ENCODE data around the gene ADGRG7. TPM values are rescaled to one million over a fixed set of nuclear protein-coding genes. Genes with fewer than 3 reads are reported as not detected.
A peak's percentile ranks its signal among the peaks of the same experiment; 100 is the strongest.

Gene ADGRG7
- total and polyA plus RNA-seq, 2 of the 13 experiments (the other 11 are each of a cell fraction or from before 2014, with no cell fraction given): not detected

DNA sequence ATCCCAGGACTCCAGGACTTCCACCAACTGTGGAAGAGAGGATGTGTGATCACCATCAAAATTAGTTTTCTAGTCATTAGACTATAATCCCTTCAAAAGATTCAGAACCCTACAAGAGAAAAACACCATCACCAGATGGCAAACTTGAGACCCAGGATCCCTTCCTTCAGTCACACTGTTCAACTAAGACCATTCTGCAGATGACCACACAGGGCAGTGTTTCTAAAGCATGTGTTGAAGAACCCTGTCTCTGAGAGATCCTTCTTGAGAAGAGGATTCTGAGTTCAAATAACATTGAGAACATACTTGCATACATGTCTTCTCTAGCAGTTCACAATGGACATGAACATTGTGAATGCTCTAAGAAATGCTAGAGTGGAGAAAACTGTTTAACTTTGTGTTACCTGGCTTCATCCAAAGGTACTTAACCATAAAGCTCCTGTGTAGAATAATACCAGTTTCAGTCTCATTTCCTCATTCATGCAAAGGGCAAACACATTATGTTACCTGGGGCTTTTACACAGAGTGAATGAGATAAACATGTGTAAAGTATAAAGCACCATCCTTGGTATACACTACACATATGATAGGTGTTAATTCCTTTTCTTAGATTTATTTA, 2.4 kb upstream of the ADGRG7 start:
- H3K9me3 ChIP-seq (ENCODE audit: low read length): no peaks in the 10 kb centered on the region
- ATAC-seq: peak; percentile 42; the same call in 1 of the 3 replicates
- no peak overlapping the region for H3K27ac ChIP-seq (ENCODE audit: extremely low read length, insufficient read depth, low read length)
- intact Hi-C loops (cut with micrococcal nuclease; ENCODE audit: unreplicated experiment): no loop called here
- H3K4me2 ChIP-seq (ENCODE audit: low read depth, low read length): no peak overlapping the region
- no TSS peak for BruUV-seq (replicated peaks)
- in situ Hi-C loops (cut with HindIII; ENCODE audit: extremely low pct_ligation_motif_present, low pct_unique_long_range_greater_than_20kb): loop anchor here (25.0 kb wide), 1 partner anchor 105 kb away; the partner anchor contains the start of gene TFG
- H3K4me1 ChIP-seq (ENCODE audit: insufficient read depth, low read length): peaks cover 19% of the 10 kb centered on the region
- no peaks in the 10 kb centered on the region for H4K20me1 ChIP-seq (ENCODE audit: insufficient read depth, low read length)
- no peak overlapping the region for H3K9ac ChIP-seq (ENCODE audit: insufficient read depth, low read depth, low read length)
- TF ChIP-seq, protein P1, sequence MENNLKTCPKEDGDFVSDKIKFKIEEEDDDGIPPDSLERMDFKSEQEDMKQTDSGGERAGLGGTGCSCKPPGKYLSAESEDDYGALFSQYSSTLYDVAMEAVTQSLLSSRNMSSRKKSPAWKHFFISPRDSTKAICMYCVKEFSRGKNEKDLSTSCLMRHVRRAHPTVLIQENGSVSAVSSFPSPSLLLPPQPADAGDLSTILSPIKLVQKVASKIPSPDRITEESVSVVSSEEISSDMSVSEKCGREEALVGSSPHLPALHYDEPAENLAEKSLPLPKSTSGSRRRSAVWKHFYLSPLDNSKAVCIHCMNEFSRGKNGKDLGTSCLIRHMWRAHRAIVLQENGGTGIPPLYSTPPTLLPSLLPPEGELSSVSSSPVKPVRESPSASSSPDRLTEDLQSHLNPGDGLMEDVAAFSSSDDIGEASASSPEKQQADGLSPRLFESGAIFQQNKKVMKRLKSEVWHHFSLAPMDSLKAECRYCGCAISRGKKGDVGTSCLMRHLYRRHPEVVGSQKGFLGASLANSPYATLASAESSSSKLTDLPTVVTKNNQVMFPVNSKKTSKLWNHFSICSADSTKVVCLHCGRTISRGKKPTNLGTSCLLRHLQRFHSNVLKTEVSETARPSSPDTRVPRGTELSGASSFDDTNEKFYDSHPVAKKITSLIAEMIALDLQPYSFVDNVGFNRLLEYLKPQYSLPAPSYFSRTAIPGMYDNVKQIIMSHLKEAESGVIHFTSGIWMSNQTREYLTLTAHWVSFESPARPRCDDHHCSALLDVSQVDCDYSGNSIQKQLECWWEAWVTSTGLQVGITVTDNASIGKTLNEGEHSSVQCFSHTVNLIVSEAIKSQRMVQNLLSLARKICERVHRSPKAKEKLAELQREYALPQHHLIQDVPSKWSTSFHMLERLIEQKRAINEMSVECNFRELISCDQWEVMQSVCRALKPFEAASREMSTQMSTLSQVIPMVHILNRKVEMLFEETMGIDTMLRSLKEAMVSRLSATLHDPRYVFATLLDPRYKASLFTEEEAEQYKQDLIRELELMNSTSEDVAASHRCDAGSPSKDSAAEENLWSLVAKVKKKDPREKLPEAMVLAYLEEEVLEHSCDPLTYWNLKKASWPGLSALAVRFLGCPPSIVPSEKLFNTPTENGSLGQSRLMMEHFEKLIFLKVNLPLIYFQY (CRISPR knock-in tag; IDR thresholded peaks at IDR 0.05; ENCODE audit: borderline replicate concordance): no peak
- TF ChIP-seq STAG1 (CRISPR knock-in tag; IDR thresholded peaks at IDR 0.05): peak; percentile 4; the same call in 1 of the 2 replicates
- H3K36me3 ChIP-seq (replicated peaks in 1 of 2; ENCODE audit: control insufficient read depth in 1 of 2, insufficient read depth in 2 of 2, low read length in 2 of 2): no peaks in the 10 kb centered on the region
- no peaks in the 10 kb centered on the region for H3K79me2 ChIP-seq (ENCODE audit: insufficient read depth, low read length)
- ChIA-PET POLR2A (no interaction called here), CTCF (ENCODE audit: low intra/inter-chr PET ratio, low total read pairs) (no interaction called here)
- no peak overlapping the region for H2AFZ ChIP-seq (ENCODE audit: low read length)
- H3K4me3 ChIP-seq (replicated peaks in 1 of 3; ENCODE audit: insufficient read depth in 1 of 3, low read depth in 2 of 3, low read length in 3 of 3): no peak overlapping the region
- DNase-seq (ENCODE audit: low spot score): no peak
- no peaks in the 10 kb centered on the region for H3K27me3 ChIP-seq (ENCODE audit: control insufficient read depth in 1 of 2, insufficient read depth in 2 of 2, low read length in 2 of 2)
- no peak for FAIRE-seq

DNA sequence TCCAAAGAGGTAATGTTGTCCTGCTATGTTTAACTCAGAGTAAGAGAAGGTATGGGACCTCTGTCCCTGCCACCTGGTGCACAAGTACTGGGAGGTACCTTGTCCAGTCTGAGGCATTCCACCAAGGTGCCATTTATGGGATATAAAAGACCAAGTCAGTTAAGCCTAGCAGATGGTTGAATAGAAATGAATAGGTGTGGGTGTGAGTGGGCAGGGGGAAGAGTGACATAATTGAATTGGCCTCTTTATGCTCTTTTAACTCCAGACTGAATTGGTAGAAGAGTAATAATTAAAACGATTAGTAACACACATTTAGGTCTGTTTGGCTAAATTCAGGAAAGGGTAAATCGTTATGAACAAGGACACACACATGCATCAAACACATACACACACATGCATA, 562 bp downstream of the ADGRG7 start:
- no peak overlapping the region for H3K9ac ChIP-seq (ENCODE audit: insufficient read depth, low read depth, low read length)
- TF ChIP-seq FOSL1 (CRISPR knock-in tag; IDR thresholded peaks at IDR 0.05; ENCODE audit: borderline replicate concordance) (no peak), MTA3 (CRISPR knock-in tag; IDR thresholded peaks at IDR 0.05) (no peak), ZNF10 (CRISPR knock-in tag; IDR thresholded peaks at IDR 0.05; ENCODE audit: borderline replicate concordance, low read depth) (no peak), ZNF251 (CRISPR knock-in tag; IDR thresholded peaks at IDR 0.05) (no peak), ZNF615 (CRISPR knock-in tag; IDR thresholded peaks at IDR 0.05; ENCODE audit: borderline replicate concordance) (no peak), HNRNPUL1 (IDR thresholded peaks at IDR 0.05; ENCODE audit: low read depth, low read length) (no peak), ZNF331 (CRISPR knock-in tag; IDR thresholded peaks at IDR 0.05) (no peak), SRY (CRISPR knock-in tag; IDR thresholded peaks at IDR 0.05) (no peak)
- TF ChIP-seq, protein P2, sequence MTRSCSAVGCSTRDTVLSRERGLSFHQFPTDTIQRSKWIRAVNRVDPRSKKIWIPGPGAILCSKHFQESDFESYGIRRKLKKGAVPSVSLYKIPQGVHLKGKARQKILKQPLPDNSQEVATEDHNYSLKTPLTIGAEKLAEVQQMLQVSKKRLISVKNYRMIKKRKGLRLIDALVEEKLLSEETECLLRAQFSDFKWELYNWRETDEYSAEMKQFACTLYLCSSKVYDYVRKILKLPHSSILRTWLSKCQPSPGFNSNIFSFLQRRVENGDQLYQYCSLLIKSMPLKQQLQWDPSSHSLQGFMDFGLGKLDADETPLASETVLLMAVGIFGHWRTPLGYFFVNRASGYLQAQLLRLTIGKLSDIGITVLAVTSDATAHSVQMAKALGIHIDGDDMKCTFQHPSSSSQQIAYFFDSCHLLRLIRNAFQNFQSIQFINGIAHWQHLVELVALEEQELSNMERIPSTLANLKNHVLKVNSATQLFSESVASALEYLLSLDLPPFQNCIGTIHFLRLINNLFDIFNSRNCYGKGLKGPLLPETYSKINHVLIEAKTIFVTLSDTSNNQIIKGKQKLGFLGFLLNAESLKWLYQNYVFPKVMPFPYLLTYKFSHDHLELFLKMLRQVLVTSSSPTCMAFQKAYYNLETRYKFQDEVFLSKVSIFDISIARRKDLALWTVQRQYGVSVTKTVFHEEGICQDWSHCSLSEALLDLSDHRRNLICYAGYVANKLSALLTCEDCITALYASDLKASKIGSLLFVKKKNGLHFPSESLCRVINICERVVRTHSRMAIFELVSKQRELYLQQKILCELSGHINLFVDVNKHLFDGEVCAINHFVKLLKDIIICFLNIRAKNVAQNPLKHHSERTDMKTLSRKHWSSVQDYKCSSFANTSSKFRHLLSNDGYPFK (CRISPR knock-in tag; IDR thresholded peaks at IDR 0.05; ENCODE audit: borderline replicate concordance): no peak

More for the DNA sequence above, 562 bp downstream of the ADGRG7 start:
- ATAC-seq: no peak
- no peak for FAIRE-seq
- WGBS (ENCODE audit: low lambda C conversion rate): 19% methylated on average over 2 of the region's 2 CpGs
- Histone ChIP-seq H3K27me3 (ENCODE audit: control insufficient read depth in 1 of 2, insufficient read depth in 2 of 2, low read length in 2 of 2) (no peaks in the 10 kb centered on the region), H2AFZ (ENCODE audit: low read length) (no peak overlapping the region), H3K4me1 (ENCODE audit: insufficient read depth, low read length) (peaks cover 24% of the 10 kb centered on the region), H3K4me3 (replicated peaks in 1 of 3; ENCODE audit: insufficient read depth in 1 of 3, low read depth in 2 of 3, low read length in 3 of 3) (no peak overlapping the region), H3K27ac (ENCODE audit: extremely low read length, insufficient read depth, low read length) (no peak overlapping the region), H4K20me1 (ENCODE audit: insufficient read depth, low read length) (no peaks in the 10 kb centered on the region), H3K79me2 (ENCODE audit: insufficient read depth, low read length) (no peaks in the 10 kb centered on the region), H3K36me3 (replicated peaks in 1 of 2; ENCODE audit: control insufficient read depth in 1 of 2, insufficient read depth in 2 of 2, low read length in 2 of 2) (no peaks in the 10 kb centered on the region), H3K4me2 (ENCODE audit: low read depth, low read length) (no peak overlapping the region), H3K9me3 (ENCODE audit: low read length) (no peaks in the 10 kb centered on the region)
- intact Hi-C loops (cut with micrococcal nuclease; ENCODE audit: unreplicated experiment): no loop called here
- in situ Hi-C loops (cut with HindIII; ENCODE audit: extremely low pct_ligation_motif_present, low pct_unique_long_range_greater_than_20kb): loop anchor here (25.0 kb wide), 1 partner anchor 102 kb away; the partner anchor contains the start of gene TFG
- POLR2A ChIA-PET: no interaction called here
- DNase-seq (ENCODE audit: low spot score): no peak
- no TSS peak for BruUV-seq (replicated peaks)
- CTCF ChIA-PET (ENCODE audit: low intra/inter-chr PET ratio, low total read pairs): no interaction called here
